Activated CD8-positive, alpha-beta T cell treated with anti-CD3 and anti-CD28 coated beads for 36 hours (primary cell): ENCODE measurements around the gene UBXN6. TPM values are rescaled to one million over a fixed set of nuclear protein-coding genes. Genes with fewer than 3 reads are reported as not detected.

Experiments
- ATAC-seq: fragments of 200-7000 bp; cut with Tn5 transposase; one replicate; pipeline ENCODE4 v1.10.0; 2021; ENCODE audit warnings: mild to moderate bottlenecking, moderate library complexity
- CTCF ChIA-PET: fragments of 350-600 bp; sonication (Branson Sonifier 250); formaldehyde crosslinking; loops from one replicate; lab custom pipeline; 2021; ENCODE audit warnings: antibody characterized with exemption; lab: Charles Lee
- POLR2A ChIA-PET: fragments of 350-600 bp; sonication (Branson Sonifier 250); formaldehyde crosslinking; loops from one replicate; lab custom pipeline; 2021; ENCODE audit warnings: antibody characterized with exemption; lab: Charles Lee
- DNase-seq: peaks from one replicate; pipeline ENCODE4 v3.0.0-alpha.2; 2020
- H3K27ac Mint-ChIP-seq: one replicate; pipeline ENCODE4 v1.8.0; 2021; ENCODE audit warnings: mild to moderate bottlenecking, mixed read lengths
- H3K27me3 Mint-ChIP-seq: one replicate; pipeline ENCODE4 v1.8.0; 2021; ENCODE audit warnings: mixed read lengths
- H3K36me3 Mint-ChIP-seq: one replicate; pipeline ENCODE4 v1.8.0; 2021; ENCODE audit warnings: low read depth, mixed read lengths
- H3K4me1 Mint-ChIP-seq: one replicate; pipeline ENCODE4 v1.8.0; 2021; ENCODE audit warnings: low read depth, mixed read lengths
- H3K4me3 Mint-ChIP-seq: one replicate; pipeline ENCODE4 v1.8.0; 2021; ENCODE audit warnings: mild to moderate bottlenecking, moderate library complexity, mixed read lengths
- H3K9me3 Mint-ChIP-seq: one replicate; pipeline ENCODE4 v1.8.0; 2021; ENCODE audit warnings: mixed read lengths
- CTCF ChIP-seq: fragments of 200-600 bp; IDR thresholded peaks from one replicate; pipeline ENCODE4 v1.8.0; 2022; ENCODE audit warnings: antibody characterized with exemption, mild to moderate bottlenecking
- intact Hi-C: fragments of 100-400 bp; cut with micrococcal nuclease; formaldehyde crosslinking; loops from one replicate; pipeline ENCODE4 v1.10.0; 2022
- total RNA-seq, 2 experiments: library from RNA; stranded (reverse); gene quantifications; one replicate each; pipeline ENCODE4 v1.2.3, GENCODE V29; 2021

Gene UBXN6
- 10 to 100 TPM; 35.8 to 36.5 TPM for total RNA-seq

GRCh38 chr19:4457654-4458395 lies at the start of gene UBXN6:
TSS of gene UBXN6 (minus strand) at chr19:4457794. CDS start at chr19:4457697, 97 bp downstream.
- CTCF ChIA-PET, result no interaction called here
- Mint-ChIP-seq H3K4me1 (peaks cover 19% of the 10 kb centered on the region), H3K9me3 (no peaks in the 10 kb centered on the region), H3K4me3 (peak within 1 kb of the TSS; percentile 87), H3K36me3 (no peaks in the 10 kb centered on the region), H3K27me3 (no peaks in the 10 kb centered on the region), H3K27ac (peak within 1 kb of the TSS; percentile 84)
- POLR2A ChIA-PET, result interaction anchor here (0.9 to 4.3 kb wide), 8 partner anchors 11 to 55 kb away, joined by 3 to 17 read pairs (median 4); partner anchors contain the start of gene CHAF1A
- intact Hi-C loops, result no loop called here
- no peak for TF ChIP-seq CTCF
- ATAC-seq, result peak; percentile 97
- peak; percentile 99 for DNase-seq

DNA sequence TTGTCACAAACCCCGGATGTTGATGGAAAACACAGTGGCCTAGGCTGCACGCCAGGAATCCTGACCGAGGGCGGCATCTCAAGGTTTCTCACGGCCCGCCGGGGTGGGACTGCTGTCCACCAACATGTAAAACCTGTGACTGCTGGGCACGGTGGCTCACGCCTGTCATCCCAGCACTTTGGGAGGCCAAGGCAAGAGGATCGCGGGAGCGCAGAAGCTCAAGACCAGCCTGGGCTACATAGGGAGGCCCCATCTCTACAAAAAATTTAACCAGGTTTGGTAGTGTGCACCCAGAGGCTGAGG lies 49.5 kb upstream of the UBXN6 start:
- no peak for TF ChIP-seq CTCF
- intact Hi-C loops, result no loop called here
- peaks cover 3% of the 10 kb centered on the region for H3K36me3 Mint-ChIP-seq
- no peak overlapping the region for H3K4me3 Mint-ChIP-seq
- ChIA-PET CTCF (interaction anchor here (1.1 kb wide), 1 partner anchor 16 kb away, joined by 4 read pairs; no protein-coding TSS in a partner anchor), POLR2A (no interaction called here)
- H3K27me3 Mint-ChIP-seq, result no peaks in the 10 kb centered on the region
- ATAC-seq (no peak), DNase-seq (no peak)
- no peaks in the 10 kb centered on the region for H3K9me3 Mint-ChIP-seq
- no peak overlapping the region for H3K27ac Mint-ChIP-seq
- peaks cover 8% of the 10 kb centered on the region for H3K4me1 Mint-ChIP-seq

- CTCF ChIA-PET, result interaction anchor here (0.7 to 1.1 kb wide), 2 partner anchors 17 to 187 kb away, joined by 3 to 4 read pairs; no protein-coding TSS in a partner anchor
- peak; percentile 69 for ATAC-seq
- peaks cover 8% of the 10 kb centered on the region for H3K4me1 Mint-ChIP-seq
- TF ChIP-seq CTCF, result no peak
- intact Hi-C loops, result no loop called here
- no peaks in the 10 kb centered on the region for H3K27me3 Mint-ChIP-seq
- POLR2A ChIA-PET, result no interaction called here
- peak; percentile 30 for DNase-seq
- no peaks in the 10 kb centered on the region for H3K9me3 Mint-ChIP-seq
- H3K4me3 Mint-ChIP-seq, result no peak overlapping the region
- no peak overlapping the region for H3K27ac Mint-ChIP-seq
- H3K36me3 Mint-ChIP-seq, result peaks cover 3% of the 10 kb centered on the region
These were observed 49.0 kb upstream of the UBXN6 start for GRCh38 chr19:4506449-4507149.

GRCh38 chr19:4505570-4506448 lies 48.2 kb upstream of the UBXN6 start:
- DNase-seq (no peak), ATAC-seq (no peak)
- no peak overlapping the region for H3K27ac Mint-ChIP-seq
- H3K4me1 Mint-ChIP-seq, result peaks cover 8% of the 10 kb centered on the region
- peaks cover 3% of the 10 kb centered on the region for H3K36me3 Mint-ChIP-seq
- no peaks in the 10 kb centered on the region for H3K27me3 Mint-ChIP-seq
- no peaks in the 10 kb centered on the region for H3K9me3 Mint-ChIP-seq
- TF ChIP-seq CTCF, result no peak
- ChIA-PET POLR2A (no interaction called here), CTCF (interaction anchor here (0.7 kb wide), 1 partner anchor 187 kb away, joined by 3 read pairs; no protein-coding TSS in a partner anchor)
- H3K4me3 Mint-ChIP-seq, result no peak overlapping the region
- intact Hi-C loops, result no loop called here
